GM19395 (cell line): Measurements from ENCODE around the gene MTMR3.
"Not testable (repeated sequence)": the region's sequence is repeated elsewhere in the genome, so short reads cannot be mapped to it uniquely, and the experiment has no call there.

Experiments used
- ATAC-seq: cut with Tn5 transposase; IDR thresholded peaks from one replicate; pipeline ENCODE4 v1.9.1; 2021; ENCODE audit warnings: mild to moderate bottlenecking, moderate library complexity; ENCODE audit not compliant: unreplicated experiment

Gene MTMR3

DNA sequence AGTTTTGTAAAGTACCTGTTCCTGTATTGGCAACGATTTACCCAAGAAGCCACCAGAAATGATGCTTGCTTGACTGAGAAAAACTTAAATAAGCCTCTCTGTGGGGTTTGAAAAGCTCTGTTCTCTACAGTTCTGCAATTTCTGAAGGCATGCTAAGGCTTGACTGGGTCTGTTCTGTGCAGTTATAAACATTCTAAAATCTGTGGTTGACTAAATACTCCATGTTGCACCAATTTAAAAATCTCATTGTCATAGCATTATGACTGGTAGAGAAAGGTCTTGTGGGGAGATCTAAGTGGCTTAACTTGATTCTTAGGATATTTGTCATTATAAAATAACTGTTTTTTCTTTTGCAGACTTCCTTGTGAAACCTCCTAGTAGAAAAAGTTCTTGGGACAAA, 73.7 kb downstream of the MTMR3 start:
- no peak for ATAC-seq

DNA sequence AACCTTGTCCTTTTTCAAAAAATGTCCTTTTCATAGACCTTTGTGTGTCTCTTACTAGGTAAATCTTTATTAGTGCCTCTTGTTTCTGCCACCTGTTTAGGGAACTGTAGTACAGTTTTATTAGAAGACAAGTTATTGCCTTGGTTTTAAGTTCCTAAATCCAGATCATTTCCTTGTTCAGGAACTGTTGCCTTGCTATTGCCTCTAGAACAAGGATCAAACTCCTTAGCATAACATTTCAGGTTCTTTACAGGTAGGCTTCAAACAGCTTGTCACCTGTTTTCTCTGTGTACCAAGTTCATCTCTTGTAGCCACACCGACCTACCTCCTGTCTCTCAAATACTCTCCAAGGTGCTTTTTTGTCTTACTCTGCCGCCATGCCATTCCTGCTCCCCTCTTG, 75.2 kb downstream of the MTMR3 start:
- no peak for ATAC-seq

DNA sequence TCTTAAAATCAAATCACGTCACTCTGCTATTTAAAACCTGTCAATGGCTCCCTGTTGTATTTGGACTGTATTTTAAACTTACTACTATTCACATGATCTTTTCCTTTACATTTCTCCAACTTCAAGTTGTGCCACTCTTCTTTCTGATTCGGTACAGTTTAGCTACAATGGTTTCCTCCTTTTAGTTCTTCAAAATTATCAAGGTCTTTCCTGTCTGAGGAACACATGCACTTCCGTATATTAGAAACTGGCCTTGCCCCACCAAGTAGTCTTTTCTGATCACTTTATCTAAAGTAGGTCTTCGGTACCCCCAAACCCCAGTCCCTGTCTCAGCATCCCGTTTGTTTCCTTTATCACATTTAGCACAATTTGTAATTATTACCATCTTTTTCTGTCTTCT, 81.8 kb downstream of the MTMR3 start:
- no peak for ATAC-seq

DNA sequence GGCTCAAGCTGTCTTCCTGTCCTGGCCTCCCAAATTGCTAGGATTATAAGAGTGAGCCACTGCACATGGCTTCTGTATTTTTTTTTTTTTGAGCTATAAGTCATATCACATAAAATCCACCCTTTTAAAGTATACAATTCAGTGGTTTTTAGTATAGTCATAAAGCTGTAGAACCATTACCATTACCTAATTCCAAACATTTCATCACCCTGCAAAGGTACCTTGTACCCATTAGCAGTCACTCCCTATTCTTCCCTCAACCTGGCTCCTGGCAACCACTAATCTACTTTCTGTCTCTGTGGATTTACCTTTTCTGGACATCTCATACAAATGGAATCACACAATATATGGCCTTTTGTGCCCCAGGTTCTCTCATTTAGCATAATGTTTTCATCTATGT, 84.5 kb downstream of the MTMR3 start:
- no peak for ATAC-seq

DNA sequence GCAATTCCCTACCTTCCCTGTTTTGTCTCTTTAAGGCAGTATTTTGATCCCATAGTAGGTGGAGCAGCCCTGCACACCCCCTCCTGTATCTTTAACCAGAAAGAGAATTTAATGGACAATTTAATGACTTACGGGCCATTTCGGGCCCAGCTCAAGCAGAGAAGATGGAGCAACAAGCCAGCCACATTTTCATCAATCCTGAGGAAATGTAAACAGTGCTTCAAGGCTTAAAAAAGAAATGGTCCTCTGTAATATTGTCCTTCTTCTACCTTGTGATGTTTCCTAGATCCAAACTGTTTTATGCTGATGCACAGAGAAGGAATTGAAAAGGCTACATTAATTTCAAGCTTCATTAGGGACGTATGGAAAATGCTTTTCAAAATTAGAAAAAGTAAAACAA, 88.6 kb downstream of the MTMR3 start:
- no peak for ATAC-seq

DNA sequence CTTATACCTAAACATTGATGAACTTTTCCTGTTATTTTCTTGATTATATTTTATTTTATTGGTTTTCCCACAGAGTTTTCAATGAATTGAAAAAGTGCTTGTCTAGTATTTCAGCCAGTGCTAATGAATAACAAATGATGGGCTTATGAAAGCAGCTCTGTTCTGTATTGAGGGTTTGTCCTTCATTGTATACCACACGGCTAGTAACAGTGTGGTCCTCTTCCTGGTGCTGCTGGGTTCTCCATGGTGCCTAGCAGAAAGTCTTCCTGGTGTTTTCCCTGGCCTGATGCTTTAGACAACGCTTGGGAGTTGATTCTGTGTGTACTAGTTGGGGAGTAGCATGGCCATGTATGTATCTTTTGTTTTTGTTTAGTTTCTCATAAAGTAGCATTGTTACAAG, 89.1 kb downstream of the MTMR3 start:
- no peak for ATAC-seq

DNA sequence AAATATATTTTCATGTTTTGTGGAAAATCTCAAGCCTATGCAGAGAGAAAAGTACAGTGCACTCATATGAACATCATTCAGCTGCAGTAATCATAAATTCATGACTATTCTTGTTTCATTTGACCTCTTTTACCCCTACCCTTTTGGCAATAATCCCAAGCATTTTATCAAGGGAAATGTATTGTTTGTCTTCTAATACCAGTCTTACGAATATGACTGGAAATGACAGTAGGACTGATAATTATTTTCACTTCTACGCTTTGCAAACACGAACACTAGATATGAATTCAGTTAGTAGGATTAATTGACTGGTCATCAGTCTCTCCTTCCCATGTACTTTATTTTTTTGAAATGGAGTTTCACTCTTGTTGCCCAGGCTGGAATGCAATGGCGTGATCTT, 90.3 kb downstream of the MTMR3 start:
- ATAC-seq: no peak

DNA sequence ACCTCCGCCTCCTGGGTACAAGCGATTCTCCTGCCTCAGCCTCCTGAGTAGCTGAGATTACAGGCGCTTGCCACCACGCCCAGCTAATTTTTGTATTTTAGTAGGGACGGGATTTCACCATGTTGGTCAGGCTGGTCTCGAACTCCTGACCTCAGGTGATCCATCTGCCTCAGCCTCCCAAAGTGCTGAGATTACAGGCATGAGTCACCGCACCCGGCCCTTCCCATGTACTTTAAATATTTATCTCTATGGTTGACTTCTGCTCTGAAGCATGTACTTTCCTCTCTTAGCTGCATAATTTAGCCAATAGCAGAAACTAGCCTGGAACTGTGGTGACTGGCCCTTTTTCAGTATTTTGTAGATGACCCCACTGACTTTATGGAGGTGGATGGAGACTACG, 90.7 kb downstream of the MTMR3 start:
- not testable (repeated sequence) for ATAC-seq

DNA sequence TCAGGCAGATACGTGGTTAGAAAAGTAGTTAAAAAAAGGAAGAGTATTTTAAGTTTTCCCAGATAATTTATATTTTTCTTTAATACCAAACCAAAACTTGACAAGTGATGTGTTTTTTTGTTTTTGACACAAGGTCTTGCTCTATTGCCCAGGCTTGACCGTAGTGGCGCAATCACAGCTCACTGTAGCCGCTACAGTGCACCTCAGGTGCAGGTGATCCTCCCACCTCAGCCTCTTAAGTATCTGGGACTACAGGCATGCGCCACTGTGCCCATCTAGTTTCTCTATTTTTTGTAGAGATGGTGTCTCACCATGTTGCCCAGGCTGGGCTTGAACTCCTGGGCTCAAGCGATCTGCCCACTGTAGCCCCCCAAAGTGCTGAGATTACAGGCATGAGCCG, 92.5 kb downstream of the MTMR3 start:
- ATAC-seq: no peak

DNA sequence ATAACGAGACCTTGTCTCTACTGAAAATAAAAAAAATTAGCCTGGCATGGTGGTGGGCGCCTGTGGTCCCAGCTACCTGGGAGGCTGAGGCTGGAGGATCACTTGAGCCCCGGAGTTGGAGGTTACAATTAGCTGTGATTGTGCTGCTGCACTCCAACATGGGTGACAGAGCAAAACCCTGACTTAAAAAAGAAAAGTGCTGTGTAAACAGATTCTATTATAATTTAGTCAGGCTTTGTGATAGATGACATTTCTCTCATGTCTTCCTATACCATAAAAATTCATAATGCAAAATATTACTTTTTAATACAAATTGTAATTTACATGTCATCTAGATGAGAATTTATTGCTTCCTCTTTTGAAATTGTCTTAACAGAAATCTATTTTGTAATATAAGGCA, 94.1 kb downstream of the MTMR3 start:
- no peak for ATAC-seq

DNA sequence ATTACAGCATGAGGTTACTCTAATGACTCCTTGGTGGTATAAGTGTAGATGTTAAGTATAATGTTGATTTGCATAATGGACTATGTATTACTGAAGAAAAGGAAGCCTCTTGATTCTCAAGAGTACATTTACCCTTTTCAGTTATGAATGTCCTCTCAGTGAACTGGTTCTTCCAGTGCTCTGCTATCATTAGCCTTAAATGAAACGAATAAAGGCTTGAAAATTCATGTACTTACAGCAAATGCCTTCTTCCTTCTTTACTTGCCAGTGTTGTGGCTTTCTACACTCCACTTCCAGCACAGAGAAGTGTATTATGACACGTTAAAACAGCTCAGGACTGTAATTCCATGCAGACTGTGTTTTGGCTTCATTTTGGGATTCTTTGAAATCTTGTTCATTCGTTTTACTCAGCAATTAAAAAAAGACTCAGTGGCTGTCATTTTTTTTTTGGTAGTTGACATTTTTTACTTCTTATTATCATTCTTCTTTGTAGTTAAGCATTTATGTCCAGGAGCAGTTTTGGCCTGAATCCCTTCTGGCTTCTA, 96.9 kb downstream of the MTMR3 start:
- ATAC-seq: peak; percentile 77

DNA sequence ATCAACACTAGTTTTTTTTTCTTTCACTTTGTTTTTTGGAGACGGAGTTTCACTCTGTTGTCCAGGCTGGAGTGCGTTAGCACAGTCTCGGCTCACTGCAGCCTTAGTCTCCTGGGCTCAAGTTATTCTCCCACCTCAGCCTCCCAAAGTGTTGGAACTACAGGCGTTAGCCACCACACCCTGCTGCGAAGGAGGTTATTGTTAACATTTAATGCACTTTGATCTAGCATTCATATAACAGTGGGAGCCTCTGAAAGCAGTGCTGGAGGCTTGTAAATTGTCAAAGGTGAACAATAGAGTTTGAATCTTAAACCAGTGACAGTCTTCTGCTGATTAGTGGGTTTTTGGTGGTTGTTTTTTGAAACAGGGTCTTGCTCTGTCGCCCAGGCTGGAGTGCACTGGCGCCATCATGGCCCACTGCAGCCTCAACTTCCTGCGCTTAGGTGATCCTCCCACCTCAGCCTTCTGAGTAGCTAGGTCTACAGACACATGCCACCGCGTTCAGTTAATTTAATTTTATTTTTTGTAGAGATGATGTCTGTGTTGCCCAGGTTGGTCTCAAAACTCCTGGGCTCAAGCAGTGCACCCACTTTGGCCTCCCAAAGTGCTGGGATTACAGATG, 100.4 kb downstream of the MTMR3 start:
- no peak for ATAC-seq

DNA sequence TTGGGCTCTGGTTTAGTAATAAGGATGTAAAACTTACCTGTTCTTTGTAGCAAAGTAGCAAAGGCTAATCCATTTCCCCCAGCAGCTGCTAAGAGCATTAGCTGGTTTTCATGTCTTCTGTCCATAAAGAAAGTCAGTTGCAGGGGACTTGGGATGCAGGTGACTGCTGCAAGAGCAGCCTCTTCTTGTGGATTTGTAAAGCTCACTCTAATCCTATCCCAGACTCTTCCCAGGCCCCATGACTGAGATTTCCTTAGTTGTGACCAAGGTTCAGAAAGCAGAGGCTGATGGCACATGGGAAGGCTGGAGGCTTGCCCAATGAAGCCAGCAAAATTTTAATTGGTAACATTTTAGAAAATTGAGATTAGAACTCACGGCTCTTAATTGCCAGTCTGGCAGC, 102.9 kb downstream of the MTMR3 start:
- no peak for ATAC-seq

DNA sequence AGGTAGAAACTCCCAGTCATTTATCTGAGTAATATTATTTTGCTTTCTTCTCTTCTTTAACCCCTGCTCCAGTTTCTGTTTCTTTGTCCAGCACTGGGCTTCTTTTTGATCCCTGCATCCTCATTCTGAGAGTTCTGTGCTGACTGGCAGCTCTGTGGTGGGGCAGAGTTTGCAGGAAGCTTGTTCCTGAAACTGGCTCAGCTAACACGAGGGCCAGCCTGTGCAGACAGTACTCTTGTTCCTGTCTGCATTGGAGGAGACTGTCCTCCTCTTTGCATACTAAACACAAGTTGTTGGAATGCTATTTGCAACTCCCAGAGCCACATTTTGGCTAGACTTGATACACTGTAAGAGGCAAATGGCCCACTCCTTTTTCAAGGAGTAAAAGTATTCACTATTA, 104.2 kb downstream of the MTMR3 start:
- no peak for ATAC-seq

DNA sequence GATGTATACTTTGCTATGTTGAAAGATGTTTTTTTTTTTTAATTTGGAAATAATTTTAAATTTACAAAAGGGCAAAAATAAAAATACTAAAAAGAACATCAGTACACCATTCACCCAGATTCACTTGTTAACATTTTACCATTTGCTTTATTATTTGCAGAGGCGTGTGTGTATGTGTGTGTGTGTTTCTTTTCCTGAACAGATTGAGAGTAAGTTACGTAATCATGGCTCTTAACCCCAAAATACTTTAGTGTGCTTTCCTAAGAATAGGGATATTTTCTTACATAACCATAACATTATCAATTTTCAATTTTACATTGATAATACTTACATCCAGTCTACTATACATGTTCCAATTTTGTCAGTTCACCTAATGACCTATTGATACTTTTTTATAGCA, 105.7 kb downstream of the MTMR3 start:
- no peak for ATAC-seq

DNA sequence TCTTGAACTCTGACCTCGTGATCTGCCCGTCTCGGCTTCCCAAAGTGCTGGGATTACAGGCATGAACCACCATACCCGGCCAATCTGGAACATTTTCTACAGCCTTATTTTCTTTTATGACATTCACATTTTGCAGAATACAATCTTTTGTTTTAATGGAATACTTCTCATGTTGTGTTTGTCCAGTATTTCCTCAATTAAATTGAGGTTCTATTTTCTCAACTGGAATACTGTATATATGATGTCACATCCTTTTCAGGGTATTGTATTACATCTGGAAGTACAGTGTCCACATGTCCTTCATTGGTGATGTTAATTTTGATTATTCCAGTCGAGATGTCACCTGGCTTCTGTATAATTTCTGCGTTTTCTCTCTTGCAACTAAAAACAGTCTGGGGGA, 106.5 kb downstream of the MTMR3 start:
- no peak for ATAC-seq

DNA sequence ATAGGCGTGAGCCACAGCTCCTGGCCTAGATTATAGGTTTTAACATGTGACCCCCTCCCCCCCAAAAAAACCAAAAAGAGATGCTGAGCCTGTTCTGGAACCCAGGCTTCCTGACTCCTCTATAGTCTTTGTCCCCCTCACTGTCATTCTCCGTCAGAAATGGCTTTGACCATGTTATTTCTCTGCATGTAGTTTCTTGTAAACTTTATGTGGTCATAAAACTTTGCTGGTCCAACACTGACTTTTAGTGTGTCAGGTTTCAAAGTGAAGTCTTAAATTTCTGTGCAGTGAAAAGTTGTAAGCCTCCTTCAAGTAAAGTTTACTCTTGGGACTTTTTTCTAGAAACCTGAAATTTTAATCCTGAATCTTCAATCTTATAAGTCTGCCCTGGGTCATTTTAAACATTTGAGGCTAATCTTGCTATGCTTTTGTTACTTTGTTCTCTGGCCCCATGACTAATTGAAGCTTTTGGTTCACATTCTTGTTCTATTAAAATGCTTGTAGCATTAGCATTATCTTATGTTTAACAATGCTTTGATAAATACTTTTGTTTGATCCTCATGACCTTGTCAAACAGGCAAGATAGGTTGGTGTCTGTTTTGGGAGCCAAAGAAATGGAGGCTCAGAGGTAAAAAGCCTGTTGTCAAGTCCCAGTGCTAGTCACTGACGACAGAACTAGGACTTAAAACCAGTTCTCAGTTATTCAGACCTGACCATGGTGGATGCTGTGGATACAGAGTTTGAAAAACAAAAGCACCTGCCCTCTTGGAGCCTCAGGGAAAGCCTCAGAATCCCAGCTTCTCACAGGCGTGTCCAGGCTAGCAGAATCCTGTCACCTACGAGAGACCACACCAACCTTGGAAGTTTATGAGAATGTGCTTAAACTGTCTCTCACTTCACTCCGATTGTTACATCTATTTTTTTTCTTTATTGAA, 109.6 kb downstream of the MTMR3 start:
- no peak for ATAC-seq

DNA sequence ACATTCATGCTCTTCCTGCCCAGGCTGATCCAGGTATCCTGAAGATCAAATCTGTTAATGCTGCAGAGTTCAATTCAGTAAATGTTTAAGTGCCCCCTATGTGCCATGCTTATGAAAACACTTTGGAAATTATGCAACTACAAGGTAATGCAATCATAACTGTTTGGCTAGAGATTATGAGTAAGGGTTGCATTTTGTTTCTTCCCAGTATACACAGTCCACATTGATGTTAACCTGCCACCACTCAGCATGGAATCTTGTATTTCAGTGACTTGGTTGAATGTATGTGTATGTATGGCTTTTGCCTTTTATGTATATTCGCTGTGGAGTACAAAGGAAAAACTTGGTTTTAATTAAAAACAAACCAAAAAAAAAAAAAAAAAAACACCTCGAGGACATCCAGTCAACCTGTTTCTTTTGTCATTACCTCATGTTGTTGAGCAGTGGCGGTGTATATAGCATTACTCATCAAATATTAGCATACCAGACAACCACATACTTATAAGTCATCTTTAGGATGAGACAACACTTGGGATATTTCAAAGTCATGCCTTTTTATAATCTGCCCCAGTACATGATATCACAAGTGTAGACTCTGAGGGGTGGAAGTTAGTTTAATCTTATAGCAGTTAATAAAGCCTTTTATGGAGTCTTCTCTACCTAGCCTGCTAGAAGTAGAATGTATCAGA, 111.2 kb downstream of the MTMR3 start:
- no peak for ATAC-seq

DNA sequence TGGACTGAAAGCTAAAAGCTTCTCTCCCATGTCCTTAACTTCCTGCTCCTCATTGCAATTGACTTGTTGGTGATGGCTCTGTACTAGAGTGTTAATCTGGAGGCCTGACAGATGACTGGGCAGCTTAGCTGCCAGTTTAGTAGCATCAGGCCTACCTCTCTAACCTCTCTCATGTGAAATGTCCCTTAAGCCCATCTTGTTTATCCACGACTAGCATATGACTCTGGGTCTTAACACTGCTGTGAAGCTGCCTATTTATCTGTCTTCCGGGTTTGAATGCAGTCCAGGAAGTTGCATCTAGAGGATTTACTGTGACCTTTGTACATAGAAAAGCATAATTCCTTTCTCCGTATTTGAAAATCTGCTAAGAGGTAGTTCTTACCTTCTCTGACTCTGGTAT, 112.0 kb downstream of the MTMR3 start:
- ATAC-seq: no peak

DNA sequence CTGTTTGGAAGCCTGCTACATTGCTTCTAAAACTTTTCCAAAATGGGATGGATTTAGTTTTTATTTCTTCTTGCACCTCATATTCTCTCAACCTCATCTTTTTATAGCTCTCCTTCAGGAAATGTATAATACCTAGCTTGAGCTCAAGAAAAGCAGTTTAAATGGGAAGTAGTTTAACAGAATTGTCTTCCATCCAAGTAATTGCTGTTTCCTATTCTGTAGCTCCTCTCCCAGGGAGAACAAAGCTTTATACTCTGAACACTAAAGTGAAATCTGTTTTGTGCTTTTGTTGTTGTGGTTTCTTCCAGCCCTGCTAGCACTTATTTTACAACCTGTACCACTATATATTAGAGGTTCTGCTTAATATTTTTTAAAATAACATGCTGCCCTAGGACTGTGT, 114.1 kb downstream of the MTMR3 start:
- no peak for ATAC-seq

DNA sequence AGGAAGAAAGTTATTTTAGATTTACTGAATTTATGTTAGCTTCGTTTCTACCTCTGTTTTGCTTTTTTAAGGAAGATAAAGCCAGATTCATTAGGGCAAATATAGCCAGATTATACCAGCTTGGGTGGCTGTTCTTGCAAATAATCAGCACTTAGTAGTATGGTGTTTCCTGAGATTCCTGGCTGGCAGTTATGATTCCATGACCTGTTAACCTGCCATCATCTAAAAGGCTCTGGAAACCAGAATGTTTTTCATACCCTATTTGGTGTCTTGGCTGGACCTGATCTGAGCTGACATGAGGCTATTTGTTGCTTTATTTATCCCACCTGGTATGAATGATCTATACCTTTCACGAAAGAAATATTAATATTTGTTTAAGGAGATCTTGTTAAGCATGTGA, 114.5 kb downstream of the MTMR3 start:
- no peak for ATAC-seq
